OCI-LY7 (cell line): ENCODE results near the gene COMP. TPM values are rescaled to one million over a fixed set of nuclear protein-coding genes. Genes with fewer than 3 reads are reported as not detected.
A peak's percentile ranks its signal among the peaks of the same experiment; 100 is the strongest.

Experiments used
- BruUV-seq: library from RNA; stranded (reverse); fragments of 400-500 nt; replicated peaks from 2 replicates; lab custom pipeline; 2021; lab: Mats Ljungman, UMichigan
- CTCF ChIA-PET: fragments of 300-600 bp; sonication (Branson Sonifier 250); formaldehyde crosslinking; loops from one replicate; lab custom pipeline; 2022; ENCODE audit warnings: antibody characterized with exemption; ENCODE audit not compliant: unreplicated experiment; lab: Charles Lee
- POLR2A ChIA-PET: fragments of 300-600 bp; sonication (Branson Sonifier 250); formaldehyde crosslinking; loops from one replicate; lab custom pipeline; 2022; ENCODE audit warnings: antibody characterized with exemption; lab: Charles Lee
- DNase-seq: peaks from one replicate; pipeline ENCODE4 v3.0.0-alpha.2; 2015; ENCODE audit warnings: low spot score
- H2AFZ ChIP-seq: fragments of 200-600 bp; sonication (generic), shearing (Covaris generic); 2 replicates; pipeline ENCODE4 v1.6.1; 2014; ENCODE audit warnings: mild to moderate bottlenecking, antibody characterized with exemption, low read length, moderate library complexity
- H3K27ac ChIP-seq: fragments of 200-600 bp; sonication (generic); 2 replicates; pipeline ENCODE4 v1.5.1; 2014; ENCODE audit warnings: mixed run types, low read depth, mild to moderate bottlenecking, moderate library complexity, low read length, inconsistent platforms; ENCODE audit not compliant: poor library complexity, severe bottlenecking
- H3K36me3 ChIP-seq: fragments of 200-600 bp; sonication (generic); 2 replicates; pipeline ENCODE4 v1.6.1; 2014; ENCODE audit warnings: mild to moderate bottlenecking, antibody characterized with exemption, low read length, moderate library complexity, mixed read lengths; ENCODE audit not compliant: insufficient read depth
- H3K4me1 ChIP-seq: fragments of 200-600 bp; sonication (generic); 2 replicates; pipeline ENCODE4 v1.5.1; 2014; ENCODE audit warnings: mild to moderate bottlenecking, low read length; ENCODE audit not compliant: insufficient read depth, poor library complexity, severe bottlenecking
- H3K4me2 ChIP-seq: fragments of 200-600 bp; sonication (generic); 2 replicates; pipeline ENCODE4 v1.6.1; 2014; ENCODE audit warnings: mild to moderate bottlenecking, low read length
- H3K4me3 ChIP-seq: fragments of 200-600 bp; sonication (generic); 2 replicates; pipeline ENCODE4 v1.5.1; 2014; ENCODE audit warnings: mild to moderate bottlenecking, low read depth, low read length; ENCODE audit not compliant: poor library complexity, severe bottlenecking
- H3K79me2 ChIP-seq: fragments of 200-600 bp; sonication (generic); 2 replicates; pipeline ENCODE4 v1.6.1; 2016; ENCODE audit warnings: low read depth, mild to moderate bottlenecking, low read length, moderate library complexity, mixed read lengths; ENCODE audit not compliant: insufficient read depth
- H3K9me2 ChIP-seq: fragments of 200-600 bp; sonication (generic); 2 replicates; pipeline ENCODE4 v1.6.1; 2016; ENCODE audit warnings: mild to moderate bottlenecking, low read length, mixed read lengths; ENCODE audit not compliant: insufficient read depth
- H3K9me3 ChIP-seq: fragments of 200-600 bp; sonication (generic); 2 replicates; pipeline ENCODE4 v1.6.1; 2014; ENCODE audit warnings: mild to moderate bottlenecking, mixed run types, low read length, mixed read lengths
- H4K20me1 ChIP-seq: fragments of 200-600 bp; sonication (generic); 2 replicates; pipeline ENCODE4 v1.6.1; 2014; ENCODE audit warnings: mild to moderate bottlenecking, antibody characterized with exemption, low read length, moderate library complexity, mixed read lengths; ENCODE audit not compliant: insufficient read depth
- EZH2phosphoT487 ChIP-seq: fragments of 200-600 bp; sonication (generic); IDR thresholded peaks from 2 replicates; pipeline ENCODE4 v1.6.1; 2018; ENCODE audit warnings: low read depth, borderline replicate concordance, mild to moderate bottlenecking, mixed run types, antibody characterized with exemption, low read length, moderate library complexity, mixed read lengths
- intact Hi-C: fragments of 100-400 bp; cut with micrococcal nuclease; formaldehyde crosslinking; loops from one replicate; pipeline ENCODE4 v1.10.0; 2022; ENCODE audit not compliant: unreplicated experiment
- total RNA-seq, 2 experiments: library from RNA; depleted of rRNA in 1 of 2; stranded (reverse); fragments of >200 nt in 1 of 2; shearing (Covaris generic) in 1 of 2; gene quantifications; 2 replicates each; pipeline ENCODE4 v1.2.3, GENCODE V29; 2014 to 2022
- TF ChIP-seq, protein P1 (sequence below): fragments of 200-600 bp; sonication (generic); conservative IDR thresholded peaks from 2 replicates; pipeline ENCODE4 v1.5.1; 2014; ENCODE audit warnings: mild to moderate bottlenecking, antibody characterized with exemption, low read length, moderate library complexity, mixed read lengths

The COMP gene
- total RNA-seq, 2 experiments from 2014 or later, result not detected

GRCh38 chr19:18781885-18782527 is 9.1 kb downstream of the COMP start:
- Histone ChIP-seq H3K36me3 (no peaks in the 10 kb centered on the region), H3K4me1 (no peaks in the 10 kb centered on the region), H4K20me1 (no peaks in the 10 kb centered on the region), H3K27ac (no peak overlapping the region), H3K79me2 (no peaks in the 10 kb centered on the region), H3K4me3 (no peak overlapping the region), H2AFZ (no peak overlapping the region), H3K4me2 (no peak overlapping the region), H3K9me3 (no peaks in the 10 kb centered on the region), H3K9me2 (no peaks in the 10 kb centered on the region)
- no peak for TF ChIP-seq EZH2phosphoT487
- TF ChIP-seq, protein P1, sequence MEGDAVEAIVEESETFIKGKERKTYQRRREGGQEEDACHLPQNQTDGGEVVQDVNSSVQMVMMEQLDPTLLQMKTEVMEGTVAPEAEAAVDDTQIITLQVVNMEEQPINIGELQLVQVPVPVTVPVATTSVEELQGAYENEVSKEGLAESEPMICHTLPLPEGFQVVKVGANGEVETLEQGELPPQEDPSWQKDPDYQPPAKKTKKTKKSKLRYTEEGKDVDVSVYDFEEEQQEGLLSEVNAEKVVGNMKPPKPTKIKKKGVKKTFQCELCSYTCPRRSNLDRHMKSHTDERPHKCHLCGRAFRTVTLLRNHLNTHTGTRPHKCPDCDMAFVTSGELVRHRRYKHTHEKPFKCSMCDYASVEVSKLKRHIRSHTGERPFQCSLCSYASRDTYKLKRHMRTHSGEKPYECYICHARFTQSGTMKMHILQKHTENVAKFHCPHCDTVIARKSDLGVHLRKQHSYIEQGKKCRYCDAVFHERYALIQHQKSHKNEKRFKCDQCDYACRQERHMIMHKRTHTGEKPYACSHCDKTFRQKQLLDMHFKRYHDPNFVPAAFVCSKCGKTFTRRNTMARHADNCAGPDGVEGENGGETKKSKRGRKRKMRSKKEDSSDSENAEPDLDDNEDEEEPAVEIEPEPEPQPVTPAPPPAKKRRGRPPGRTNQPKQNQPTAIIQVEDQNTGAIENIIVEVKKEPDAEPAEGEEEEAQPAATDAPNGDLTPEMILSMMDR, result no peak
- no peak for DNase-seq
- ChIA-PET CTCF (no interaction called here), POLR2A (no interaction called here)
- no TSS peak for BruUV-seq
- intact Hi-C loops, result no loop called here

DNA sequence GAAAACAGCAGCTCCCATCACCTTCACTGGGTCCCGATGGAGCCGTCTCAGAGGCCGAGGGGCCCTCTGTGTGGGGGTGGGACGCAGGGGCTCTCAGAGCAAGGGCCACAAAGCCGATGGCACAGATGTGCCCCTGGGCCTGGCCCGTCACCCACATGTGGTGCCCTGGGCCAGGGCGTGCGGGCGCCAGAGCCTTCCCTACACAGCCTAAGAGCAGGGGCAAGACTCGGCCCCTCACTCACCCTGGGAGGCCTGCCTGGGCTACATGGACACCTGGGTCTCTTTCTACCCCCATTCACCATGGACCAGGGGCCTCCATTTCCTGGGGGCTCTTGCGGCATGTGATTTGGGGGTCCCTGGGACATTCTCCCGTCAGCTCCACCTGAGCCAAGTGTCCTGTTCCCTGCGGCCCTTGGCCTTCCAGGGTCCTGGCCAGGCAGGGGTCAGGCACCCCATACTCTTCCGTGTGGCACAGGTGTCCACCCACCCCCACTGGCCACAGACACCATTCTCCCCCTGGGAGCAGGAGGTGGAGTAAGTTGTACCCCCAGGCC is 10.0 kb downstream of the COMP start:
- no peak for DNase-seq
- ChIA-PET CTCF (no interaction called here), POLR2A (no interaction called here)
- Histone ChIP-seq H4K20me1 (no peaks in the 10 kb centered on the region), H2AFZ (no peak overlapping the region), H3K4me2 (no peak overlapping the region), H3K9me3 (no peaks in the 10 kb centered on the region), H3K9me2 (no peaks in the 10 kb centered on the region), H3K79me2 (no peaks in the 10 kb centered on the region), H3K4me1 (no peaks in the 10 kb centered on the region), H3K36me3 (no peaks in the 10 kb centered on the region), H3K4me3 (no peak overlapping the region), H3K27ac (no peak overlapping the region)
- intact Hi-C loops, result no loop called here
- no peak for TF ChIP-seq EZH2phosphoT487
- TF ChIP-seq, protein P1, result 0 out of 2 replicates have a peak, but pooled peaks have one; percentile 7
- BruUV-seq, result no TSS peak

DNA sequence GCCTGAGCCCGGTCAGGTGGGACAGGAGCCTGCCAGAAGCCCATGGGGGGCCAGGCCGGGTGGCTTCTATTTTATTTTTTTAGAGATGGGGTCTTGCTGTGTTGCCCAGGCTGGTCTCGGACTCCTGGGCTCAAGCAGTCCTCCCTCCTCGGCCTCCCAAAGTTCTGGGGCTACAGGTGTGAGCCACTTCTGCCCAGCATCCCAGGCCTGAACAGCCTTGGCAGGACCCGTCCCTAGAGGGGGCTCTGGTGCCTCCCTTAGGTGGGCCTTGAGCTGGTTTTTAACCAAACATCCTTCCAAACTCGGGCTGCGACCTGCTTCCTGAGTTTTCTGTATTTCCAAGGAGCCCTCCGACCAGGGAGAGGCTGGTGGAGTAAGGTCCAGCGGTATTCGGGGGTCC is 10.5 kb downstream of the COMP start:
- ChIA-PET POLR2A (no interaction called here), CTCF (no interaction called here)
- Histone ChIP-seq H3K27ac (no peak overlapping the region), H4K20me1 (no peaks in the 10 kb centered on the region), H3K36me3 (no peaks in the 10 kb centered on the region), H3K9me3 (no peaks in the 10 kb centered on the region), H3K9me2 (no peaks in the 10 kb centered on the region), H3K79me2 (no peaks in the 10 kb centered on the region), H2AFZ (no peak overlapping the region), H3K4me1 (no peaks in the 10 kb centered on the region), H3K4me2 (no peak overlapping the region), H3K4me3 (no peak overlapping the region)
- BruUV-seq, result no TSS peak
- DNase-seq, result peak; percentile 40
- intact Hi-C loops, result no loop called here
- TF ChIP-seq, protein P1, result peak; percentile 65
- TF ChIP-seq EZH2phosphoT487, result no peak
